Mammary epithelial cell (primary cell): ENCODE results near the gene IMMP2L.

Source experiments
- CTCF ChIP-seq, 2 donors: IDR thresholded peaks in 1 of 2; conservative IDR thresholded peaks in 1 of 2; 2 replicates each; pipeline ENCODE4 v1.5.1; 2011 to 2012; ENCODE audit warnings: inconsistent platforms in 2 of 2, low read length in 2 of 2, mild to moderate bottlenecking in 2 of 2, control low read depth in 1 of 2, low read depth in 1 of 2; ENCODE audit not compliant: insufficient read depth in 1 of 2; ENCODE audit errors: extremely low read depth in 1 of 2
- EZH2 ChIP-seq: IDR thresholded peaks from 2 replicates; pipeline ENCODE4 v1.6.1; 2012; ENCODE audit warnings: low read length, inconsistent platforms, borderline replicate concordance

- TF ChIP-seq CTCF (conservative IDR thresholded peaks at IDR 0.05 in 1 of 2, IDR thresholded peaks at IDR 0.05 in 1 of 2; ENCODE audit: extremely low read depth in 1 of 2, insufficient read depth in 1 of 2, low read depth in 1 of 2, low read length in 2 of 2) (no peak), EZH2 (no peak)
Measured at GRCh38 chr7:110779339-110779738, 783.0 kb downstream of the IMMP2L start.
